GM19025 (cell line): ENCODE data around the gene LSP1.
"Not testable (repeated sequence)": the region's sequence is repeated elsewhere in the genome, so short reads cannot be mapped to it uniquely, and the experiment has no call there.

ENCODE experiments used
- ATAC-seq: cut with Tn5 transposase; IDR thresholded peaks from one replicate; pipeline ENCODE4 v1.9.1; 2021; ENCODE audit warnings: mild to moderate bottlenecking, low read depth, moderate library complexity; ENCODE audit not compliant: unreplicated experiment

Gene LSP1

GRCh38 chr11:1875093-1875850 is 22.4 kb downstream of the LSP1 start:
- ATAC-seq: no peak

- not testable (repeated sequence) for ATAC-seq
Measured at GRCh38 chr11:1875851-1876301, 23.0 kb downstream of the LSP1 start.

DNA sequence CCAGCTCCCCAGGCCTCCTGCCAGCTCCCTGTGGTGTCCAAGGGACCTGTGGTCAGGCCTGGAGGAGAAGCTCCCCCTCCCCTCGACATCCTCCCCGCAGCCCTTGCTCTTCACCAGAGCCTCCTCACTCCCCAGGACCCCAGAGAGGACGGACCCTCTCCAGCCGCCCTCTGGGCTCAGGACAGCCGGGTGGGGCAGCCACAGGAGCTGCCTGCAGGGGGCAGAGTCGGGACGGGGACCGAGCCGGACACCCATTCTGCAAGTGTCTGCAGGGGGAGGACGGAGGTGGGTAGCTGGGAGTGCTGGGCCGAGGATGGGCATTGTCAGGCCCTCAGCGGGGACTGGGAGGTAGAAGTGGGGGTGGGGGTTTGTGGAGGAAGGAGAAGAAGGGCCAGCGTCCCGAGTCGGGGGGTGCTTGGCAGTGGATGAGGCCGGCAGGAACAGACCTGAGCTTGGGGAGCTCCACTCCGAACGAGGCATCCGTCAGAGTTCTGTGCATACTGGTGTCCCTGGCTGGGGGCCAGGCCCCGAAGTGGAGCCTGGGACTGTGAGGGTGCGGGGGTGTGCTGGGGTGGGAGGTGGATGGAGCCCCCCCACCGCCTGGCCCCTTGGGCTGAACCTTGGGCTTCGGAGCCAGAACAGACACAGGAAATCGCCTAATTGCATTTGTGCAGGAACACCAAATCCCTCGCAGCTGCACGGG is 23.6 kb downstream of the LSP1 start:
- no peak for ATAC-seq

- no peak for ATAC-seq
Measured at GRCh38 chr11:1877211-1878136, 24.6 kb downstream of the LSP1 start.

- ATAC-seq: no peak
Measured at GRCh38 chr11:1878137-1879031, 25.5 kb downstream of the LSP1 start.

- no peak for ATAC-seq
Measured at GRCh38 chr11:1879342-1879940, 26.6 kb downstream of the LSP1 start.

DNA sequence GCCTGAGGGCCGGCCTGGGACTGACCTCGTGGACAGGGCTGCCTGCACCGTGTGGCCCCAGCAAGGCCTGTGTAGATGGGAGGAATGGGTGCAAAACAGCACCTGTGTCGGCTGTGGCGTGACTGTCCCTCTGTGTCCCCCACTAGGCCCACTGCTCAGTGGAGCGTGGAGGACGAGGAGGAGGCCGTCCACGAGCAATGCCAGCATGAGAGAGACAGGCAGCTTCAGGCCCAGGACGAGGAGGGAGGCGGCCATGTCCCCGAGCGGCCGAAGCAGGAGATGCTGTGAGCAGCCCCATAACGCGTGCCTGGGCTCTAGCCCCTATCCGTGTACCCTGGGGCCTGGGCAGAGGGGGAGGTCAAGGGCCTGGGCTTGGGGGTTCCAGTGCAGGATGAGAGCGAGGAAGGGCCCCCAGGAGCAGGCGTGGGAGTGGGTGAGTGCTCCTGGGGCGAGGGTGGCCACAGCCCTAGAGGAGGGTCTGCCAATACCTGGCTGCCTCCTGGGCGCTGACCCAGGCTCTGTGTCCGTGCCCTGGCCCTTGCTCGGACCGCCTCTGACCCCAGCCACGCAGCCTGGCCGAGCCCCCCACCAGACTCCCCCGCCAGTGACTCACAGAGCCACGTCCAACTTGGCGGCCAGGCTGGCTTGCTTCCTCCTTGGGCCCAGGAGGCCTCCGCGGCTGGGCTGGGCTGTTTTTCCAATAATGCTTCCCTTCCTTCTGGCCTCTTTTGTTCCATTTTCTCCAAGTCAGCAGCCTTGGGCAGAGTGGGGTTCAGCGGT is 27.2 kb downstream of the LSP1 start:
- ATAC-seq: no peak

DNA sequence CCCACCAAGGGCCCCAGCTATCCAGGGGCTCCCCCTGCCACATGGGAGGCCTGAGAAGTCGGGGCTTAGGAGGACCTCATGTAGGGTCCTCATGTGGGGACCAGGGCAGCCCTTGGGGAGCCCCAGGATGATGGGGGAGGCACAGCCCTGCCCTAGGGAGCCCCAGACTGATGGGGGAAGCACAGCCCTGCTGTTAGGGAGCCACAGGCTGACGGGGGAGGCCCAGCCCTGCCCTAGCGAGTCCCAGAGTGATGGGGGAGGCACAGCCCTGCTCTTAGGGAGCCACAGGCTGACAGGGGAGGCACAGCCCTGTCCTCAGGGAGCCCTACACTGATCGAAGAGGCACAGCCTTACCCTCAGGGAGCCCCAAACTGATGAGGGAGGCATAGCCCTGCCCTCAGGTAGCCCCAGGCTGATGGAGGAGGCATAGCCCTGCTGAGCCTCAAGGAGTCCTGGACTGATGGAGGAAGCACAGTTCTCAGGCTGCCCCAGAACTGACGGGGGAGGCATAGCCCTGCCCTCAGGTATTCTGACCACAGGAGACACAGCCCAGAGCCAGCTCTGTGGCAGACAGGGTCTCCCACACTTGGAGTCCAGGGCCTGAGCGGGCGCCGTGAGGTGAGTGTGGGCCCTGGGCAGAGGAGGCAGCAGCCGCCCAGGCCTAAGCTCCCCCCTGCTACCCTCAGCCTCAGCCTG is 28.0 kb downstream of the LSP1 start:
- ATAC-seq: no peak

DNA sequence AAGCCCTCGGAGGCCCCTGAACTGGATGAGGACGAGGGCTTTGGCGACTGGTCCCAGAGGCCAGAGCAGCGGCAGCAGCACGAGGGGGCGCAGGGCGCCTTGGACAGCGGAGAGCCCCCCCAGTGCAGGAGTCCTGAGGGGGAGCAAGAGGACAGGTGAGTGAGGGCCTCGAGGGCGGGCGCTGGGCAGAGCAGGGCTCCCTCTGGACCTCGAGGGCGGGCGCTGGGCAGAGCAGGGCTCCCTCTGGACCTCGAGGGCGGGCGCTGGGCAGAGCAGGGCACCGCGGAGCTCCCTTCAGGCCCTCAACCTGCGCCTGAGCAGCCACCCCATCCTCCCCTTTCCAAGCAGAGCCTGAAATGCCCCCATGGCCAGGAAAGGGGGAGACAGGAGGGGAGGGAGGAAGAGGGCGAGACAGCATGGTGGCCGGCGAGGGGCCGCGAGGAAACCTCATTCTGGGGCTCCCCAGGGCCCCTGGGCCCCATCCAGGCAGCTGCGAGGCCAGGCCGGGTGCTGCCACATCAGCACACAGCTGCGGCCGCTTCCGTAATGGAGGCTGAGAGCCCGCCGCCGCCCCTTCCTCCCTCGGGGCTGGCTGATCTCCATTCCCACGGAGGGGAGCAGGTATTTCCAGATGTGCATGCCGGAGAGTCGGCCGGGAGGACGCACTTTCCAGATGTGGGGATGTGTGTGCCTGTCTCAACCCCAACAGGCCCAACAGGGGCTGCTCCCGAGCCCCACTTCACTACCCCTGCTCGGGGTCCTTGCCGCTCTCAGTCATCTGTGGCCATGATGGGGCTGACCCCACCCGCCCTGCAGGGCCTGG is 28.8 kb downstream of the LSP1 start:
- ATAC-seq: no peak

GRCh38 chr11:1882265-1883238 is 29.7 kb downstream of the LSP1 start:
- no peak for ATAC-seq

DNA sequence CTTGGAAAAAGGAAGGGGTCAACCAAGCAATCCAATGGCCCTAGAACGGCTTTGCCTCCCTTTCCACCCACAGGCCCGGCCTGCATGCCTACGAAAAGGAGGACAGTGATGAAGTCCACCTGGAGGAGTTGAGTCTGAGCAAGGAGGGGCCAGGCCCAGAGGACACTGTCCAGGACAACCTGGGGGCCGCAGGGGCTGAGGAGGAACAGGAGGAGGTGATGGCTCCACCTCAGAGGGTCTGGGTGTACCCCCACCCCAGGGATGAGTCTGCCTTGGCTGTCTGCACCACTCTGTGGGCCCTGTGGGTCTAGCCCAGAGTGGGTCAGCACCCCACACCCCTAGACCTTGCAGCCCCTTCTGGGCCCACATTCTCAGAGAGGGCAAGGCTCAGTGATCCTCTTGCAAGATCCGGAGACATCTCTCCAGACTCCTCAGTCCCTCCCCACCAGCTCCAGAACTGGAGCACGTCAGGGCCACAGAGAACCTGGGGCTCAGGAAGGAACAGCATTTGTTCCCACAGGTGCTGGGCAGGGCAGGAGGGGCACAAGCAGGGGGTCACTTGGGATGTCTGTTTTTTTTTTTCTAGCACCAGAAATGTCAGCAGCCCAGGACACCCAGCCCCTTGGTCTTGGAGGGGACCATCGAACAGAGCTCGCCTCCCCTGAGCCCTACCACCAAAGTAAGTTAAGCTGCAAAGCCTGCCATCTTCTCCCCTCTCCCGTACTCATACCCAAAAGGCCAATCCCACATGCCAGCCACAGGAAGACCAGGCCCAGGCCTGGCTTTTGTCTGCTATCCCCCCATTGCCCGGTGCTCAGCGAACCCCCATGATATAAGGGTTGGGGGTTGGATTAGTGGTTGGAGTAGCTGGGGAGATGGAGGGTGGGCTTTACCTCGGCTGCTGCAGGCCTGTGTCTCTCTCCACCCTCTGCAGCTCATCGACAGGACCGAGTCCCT is 30.7 kb downstream of the LSP1 start:
- no peak for ATAC-seq

GRCh38 chr11:1884303-1884700 is 31.4 kb downstream of the LSP1 start:
- no peak for ATAC-seq

- not testable (repeated sequence) for ATAC-seq
Measured at GRCh38 chr11:1886551-1886950, 33.7 kb downstream of the LSP1 start.

DNA sequence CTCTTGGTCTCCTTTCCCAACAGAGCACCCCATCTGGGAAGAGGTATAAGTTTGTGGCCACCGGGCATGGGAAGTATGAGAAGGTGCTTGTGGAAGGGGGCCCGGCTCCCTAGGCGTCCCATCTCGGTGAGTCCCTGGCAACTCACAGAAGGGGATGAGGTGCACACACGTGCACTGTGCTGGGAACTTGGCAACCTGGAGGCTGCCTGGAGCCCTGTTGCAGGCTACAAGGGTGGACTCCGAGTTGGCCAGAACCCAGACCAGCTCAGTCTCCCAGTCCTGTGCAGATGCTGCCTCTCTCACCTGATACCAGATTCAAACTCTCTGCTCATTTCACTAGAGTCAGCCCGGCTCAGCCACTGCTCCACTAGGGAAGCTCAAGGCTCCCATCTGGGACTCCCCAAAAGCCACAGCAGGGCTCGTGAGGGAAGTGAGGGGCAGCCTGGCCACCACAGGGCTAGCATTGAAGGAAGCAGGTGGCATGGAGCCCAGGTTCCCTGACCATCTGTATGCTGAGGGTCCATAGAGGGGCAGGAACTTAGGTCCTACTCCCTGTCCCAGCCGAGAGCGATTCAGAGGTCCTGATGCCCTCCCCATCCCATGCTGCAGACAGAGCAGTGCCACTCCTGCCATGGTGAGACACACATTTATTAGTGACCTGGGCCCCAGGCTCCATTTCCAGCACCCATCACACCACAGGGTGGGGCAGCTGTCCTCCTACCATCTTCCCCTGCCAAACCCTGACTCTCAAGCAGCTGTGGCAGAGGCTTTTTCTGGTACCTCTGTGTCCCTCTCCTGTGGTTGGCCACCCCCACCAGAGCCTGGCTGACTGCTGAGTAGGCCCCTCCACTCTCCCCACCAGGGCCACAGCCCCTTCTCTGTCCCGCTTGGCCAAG is 34.8 kb downstream of the LSP1 start:
- ATAC-seq: no peak
